ENCODE measurements around the gene ESPL1. TPM values are rescaled to one million over a fixed set of nuclear protein-coding genes. Genes with fewer than 3 reads are reported as not detected.

The ESPL1 gene
- polyA plus RNA-seq, 1 donor (not counting 4 experiments of a cell fraction or from before 2014, with no cell fraction given) = 3.7 TPM

- Histone ChIP-seq H3K9ac (ENCODE audit: control insufficient read depth, extremely low read depth, insufficient read depth, low read length) (no peak overlapping the region), H3K79me2 (ENCODE audit: control insufficient read depth, insufficient read depth, low read length) (no peaks in the 10 kb centered on the region), H4K20me1 (ENCODE audit: control insufficient read depth, extremely low read depth, insufficient read depth, low read length) (no peaks in the 10 kb centered on the region), H3K4me2 (ENCODE audit: control insufficient read depth, extremely low read depth, insufficient read depth, low read depth, low read length) (no peak overlapping the region), H3K4me1 (ENCODE audit: control insufficient read depth, extremely low read depth, insufficient read depth, low read length) (no peaks in the 10 kb centered on the region), H3K27me3 (ENCODE audit: control insufficient read depth, extremely low read depth, insufficient read depth, low read length) (no peaks in the 10 kb centered on the region), H3K27ac (ENCODE audit: control insufficient read depth, insufficient read depth, low read length) (no peak overlapping the region), H2AFZ (ENCODE audit: control insufficient read depth, low read length) (no peak overlapping the region), H3K36me3 (ENCODE audit: control insufficient read depth in 2 of 2, extremely low read depth in 1 of 2, insufficient read depth in 2 of 2, low read length in 2 of 2) (peaks cover 0 to 46% of the 10 kb centered on the region in 2 experiments), H3K9me3 (ENCODE audit: control insufficient read depth, low read depth, low read length) (no peaks in the 10 kb centered on the region), H3K9me1 (ENCODE audit: control insufficient read depth, extremely low read depth, insufficient read depth, low read length) (no peaks in the 10 kb centered on the region), H3K4me3 (ENCODE audit: control insufficient read depth in 2 of 3, extremely low read depth in 1 of 3, insufficient read depth in 2 of 3, low read depth in 1 of 3, low read length in 3 of 3) (no peak overlapping the region)
- FAIRE-seq (no peak), DNase-seq (ENCODE audit: low read depth, low spot score) (no peak)
- dilution Hi-C loops (cut with MboI; ENCODE audit: extremely low pct_ligation_motif_present, low sequenced_read_pairs) = no loop called here
- TF ChIP-seq EZH2 (IDR thresholded peaks at IDR 0.05; ENCODE audit: low read length) = no peak
- TF ChIP-seq, protein P1, sequence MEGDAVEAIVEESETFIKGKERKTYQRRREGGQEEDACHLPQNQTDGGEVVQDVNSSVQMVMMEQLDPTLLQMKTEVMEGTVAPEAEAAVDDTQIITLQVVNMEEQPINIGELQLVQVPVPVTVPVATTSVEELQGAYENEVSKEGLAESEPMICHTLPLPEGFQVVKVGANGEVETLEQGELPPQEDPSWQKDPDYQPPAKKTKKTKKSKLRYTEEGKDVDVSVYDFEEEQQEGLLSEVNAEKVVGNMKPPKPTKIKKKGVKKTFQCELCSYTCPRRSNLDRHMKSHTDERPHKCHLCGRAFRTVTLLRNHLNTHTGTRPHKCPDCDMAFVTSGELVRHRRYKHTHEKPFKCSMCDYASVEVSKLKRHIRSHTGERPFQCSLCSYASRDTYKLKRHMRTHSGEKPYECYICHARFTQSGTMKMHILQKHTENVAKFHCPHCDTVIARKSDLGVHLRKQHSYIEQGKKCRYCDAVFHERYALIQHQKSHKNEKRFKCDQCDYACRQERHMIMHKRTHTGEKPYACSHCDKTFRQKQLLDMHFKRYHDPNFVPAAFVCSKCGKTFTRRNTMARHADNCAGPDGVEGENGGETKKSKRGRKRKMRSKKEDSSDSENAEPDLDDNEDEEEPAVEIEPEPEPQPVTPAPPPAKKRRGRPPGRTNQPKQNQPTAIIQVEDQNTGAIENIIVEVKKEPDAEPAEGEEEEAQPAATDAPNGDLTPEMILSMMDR (optimal IDR thresholded peaks at IDR 0.05 in 1 of 3, IDR thresholded peaks at IDR 0.05 in 1 of 3, conservative IDR thresholded peaks at IDR 0.05 in 1 of 3; ENCODE audit: extremely low read depth in 1 of 3, insufficient read depth in 2 of 3, low read length in 3 of 3) = no peak
Measured at GRCh38 chr12:53286448-53286847, 18.3 kb downstream of the ESPL1 start.

GRCh38 chr12:53287741-53288216, 19.7 kb downstream of the ESPL1 start:
- Histone ChIP-seq H3K4me3 (ENCODE audit: control insufficient read depth in 2 of 3, extremely low read depth in 1 of 3, insufficient read depth in 2 of 3, low read depth in 1 of 3, low read length in 3 of 3) (no peak overlapping the region), H3K9me3 (ENCODE audit: control insufficient read depth, low read depth, low read length) (no peaks in the 10 kb centered on the region), H3K27me3 (ENCODE audit: control insufficient read depth, extremely low read depth, insufficient read depth, low read length) (no peaks in the 10 kb centered on the region), H3K36me3 (ENCODE audit: control insufficient read depth in 2 of 2, extremely low read depth in 1 of 2, insufficient read depth in 2 of 2, low read length in 2 of 2) (peaks cover 0 to 46% of the 10 kb centered on the region in 2 experiments), H3K27ac (ENCODE audit: control insufficient read depth, insufficient read depth, low read length) (no peak overlapping the region), H3K9ac (ENCODE audit: control insufficient read depth, extremely low read depth, insufficient read depth, low read length) (no peak overlapping the region), H3K79me2 (ENCODE audit: control insufficient read depth, insufficient read depth, low read length) (no peaks in the 10 kb centered on the region), H4K20me1 (ENCODE audit: control insufficient read depth, extremely low read depth, insufficient read depth, low read length) (no peaks in the 10 kb centered on the region), H3K9me1 (ENCODE audit: control insufficient read depth, extremely low read depth, insufficient read depth, low read length) (no peaks in the 10 kb centered on the region), H3K4me2 (ENCODE audit: control insufficient read depth, extremely low read depth, insufficient read depth, low read depth, low read length) (no peak overlapping the region), H3K4me1 (ENCODE audit: control insufficient read depth, extremely low read depth, insufficient read depth, low read length) (no peaks in the 10 kb centered on the region), H2AFZ (ENCODE audit: control insufficient read depth, low read length) (no peak overlapping the region)
- TF ChIP-seq, protein P1 (optimal IDR thresholded peaks at IDR 0.05 in 1 of 3, IDR thresholded peaks at IDR 0.05 in 1 of 3, conservative IDR thresholded peaks at IDR 0.05 in 1 of 3; ENCODE audit: extremely low read depth in 1 of 3, insufficient read depth in 2 of 3, low read length in 3 of 3) = peak; percentile 72 to 93 (median 82)
- no peak for TF ChIP-seq EZH2 (IDR thresholded peaks at IDR 0.05; ENCODE audit: low read length)
- dilution Hi-C loops (cut with MboI; ENCODE audit: extremely low pct_ligation_motif_present, low sequenced_read_pairs) = no loop called here
- FAIRE-seq (peak; percentile 39), DNase-seq (ENCODE audit: low read depth, low spot score) (no peak)
